Parathyroid adenoma (tissue), 2 donors: ENCODE results near the gene SMIM27.
A peak's percentile ranks its signal among the peaks of the same experiment; 100 is the strongest.

Source experiments
- H2AFZ ChIP-seq: fragments of 300-600 bp; sonication (generic); one replicate; pipeline ENCODE4 v1.7.0; 2017; ENCODE audit warnings: antibody characterized with exemption, mild to moderate bottlenecking
- H3K27ac ChIP-seq: fragments of 300-600 bp; sonication (generic); one replicate; pipeline ENCODE4 v1.7.0; 2017
- H3K27me3 ChIP-seq: fragments of 300-600 bp; sonication (generic); one replicate; pipeline ENCODE4 v1.7.0; 2017; ENCODE audit warnings: low read length; ENCODE audit not compliant: control insufficient read depth, insufficient read depth
- H3K36me3 ChIP-seq: fragments of 300-600 bp; sonication (generic); one replicate; pipeline ENCODE4 v1.7.0; 2017; ENCODE audit warnings: low read length; ENCODE audit not compliant: control insufficient read depth, insufficient read depth
- H3K4me1 ChIP-seq: fragments of 300-600 bp; sonication (generic); one replicate; pipeline ENCODE4 v1.7.0; 2017; ENCODE audit warnings: control low read depth
- H3K4me2 ChIP-seq: fragments of 300-600 bp; sonication (generic); one replicate; pipeline ENCODE4 v1.7.0; 2017; ENCODE audit warnings: low read length
- H3K4me3 ChIP-seq: fragments of 300-600 bp; sonication (generic); one replicate; pipeline ENCODE4 v1.7.0; 2017; ENCODE audit warnings: low read depth, low read length
- H3K79me2 ChIP-seq: fragments of 300-600 bp; sonication (generic); one replicate; pipeline ENCODE4 v1.7.0; 2017; ENCODE audit warnings: control low read depth
- H3K9ac ChIP-seq: fragments of 300-600 bp; sonication (generic); one replicate; pipeline ENCODE4 v1.7.0; 2017; ENCODE audit warnings: mild to moderate bottlenecking
- H3K9me3 ChIP-seq: fragments of 300-600 bp; sonication (generic); one replicate; pipeline ENCODE4 v1.7.0; 2017; ENCODE audit warnings: low read length; ENCODE audit not compliant: control insufficient read depth
- CTCF ChIP-seq: fragments of 300-600 bp; sonication (generic); IDR thresholded peaks from one replicate; pipeline ENCODE4 v1.7.0; 2017; ENCODE audit warnings: antibody characterized with exemption, mild to moderate bottlenecking
- donor health status: primary hyperparathyroidism.

The SMIM27 gene

GRCh38 chr9:32552172-32552872, at the start of gene SMIM27, which contains the start of gene TOPORS:
SMIM27 (plus strand) TSS chr9:32552327; CDS start chr9:32552435, 108 bp downstream.
TOPORS (minus strand) TSS chr9:32552586; CDS start chr9:32552436, 150 bp downstream.
- no peaks in the 10 kb centered on the region for H3K27me3 ChIP-seq
- H3K9ac ChIP-seq = no peak within 1 kb of the TSS
- no peak for TF ChIP-seq CTCF
- H3K79me2 ChIP-seq = peaks cover 8% of the 10 kb centered on the region
- H3K4me1 ChIP-seq = no peaks in the 10 kb centered on the region
- H3K4me3 ChIP-seq = peak within 1 kb of the TSS; percentile 95
- no peaks in the 10 kb centered on the region for H3K36me3 ChIP-seq
- peak within 1 kb of the TSS; percentile 91 for H3K27ac ChIP-seq
- H3K4me2 ChIP-seq = peak within 1 kb of the TSS; percentile 79
- no peaks in the 10 kb centered on the region for H3K9me3 ChIP-seq
- H2AFZ ChIP-seq = peak within 1 kb of the TSS; percentile 80

GRCh38 chr9:32502464-32502863, 49.7 kb upstream of the SMIM27 start:
- H3K4me2 ChIP-seq = no peak overlapping the region
- no peak overlapping the region for H3K9ac ChIP-seq
- no peaks in the 10 kb centered on the region for H3K27me3 ChIP-seq
- H3K4me3 ChIP-seq = no peak overlapping the region
- H3K9me3 ChIP-seq = no peaks in the 10 kb centered on the region
- no peak overlapping the region for H3K27ac ChIP-seq
- H2AFZ ChIP-seq = no peak overlapping the region
- no peaks in the 10 kb centered on the region for H3K4me1 ChIP-seq
- no peak for TF ChIP-seq CTCF
- no peaks in the 10 kb centered on the region for H3K79me2 ChIP-seq
- H3K36me3 ChIP-seq = no peaks in the 10 kb centered on the region

GRCh38 chr9:32503008-32503407, 49.1 kb upstream of the SMIM27 start:
- Histone ChIP-seq H3K27ac (no peak overlapping the region), H3K9me3 (no peaks in the 10 kb centered on the region), H3K27me3 (no peaks in the 10 kb centered on the region), H3K4me2 (no peak overlapping the region), H3K79me2 (no peaks in the 10 kb centered on the region), H3K4me3 (no peak overlapping the region), H3K9ac (no peak overlapping the region), H2AFZ (no peak overlapping the region), H3K36me3 (no peaks in the 10 kb centered on the region), H3K4me1 (no peaks in the 10 kb centered on the region)
- TF ChIP-seq CTCF = no peak

- TF ChIP-seq CTCF = no peak
- Histone ChIP-seq H2AFZ (no peak overlapping the region), H3K27ac (no peak overlapping the region), H3K79me2 (no peaks in the 10 kb centered on the region), H3K4me1 (no peaks in the 10 kb centered on the region), H3K4me3 (no peak overlapping the region), H3K4me2 (no peak overlapping the region), H3K9ac (no peak overlapping the region), H3K27me3 (no peaks in the 10 kb centered on the region), H3K9me3 (no peaks in the 10 kb centered on the region), H3K36me3 (no peaks in the 10 kb centered on the region)
Observed at GRCh38 chr9:32508728-32509127, 43.4 kb upstream of the SMIM27 start.

- Histone ChIP-seq H3K36me3 (no peaks in the 10 kb centered on the region), H3K4me2 (no peak overlapping the region), H3K27me3 (no peaks in the 10 kb centered on the region), H3K9ac (no peak overlapping the region), H3K79me2 (no peaks in the 10 kb centered on the region), H3K9me3 (no peaks in the 10 kb centered on the region), H2AFZ (no peak overlapping the region), H3K4me1 (no peaks in the 10 kb centered on the region), H3K4me3 (no peak overlapping the region), H3K27ac (no peak overlapping the region)
- no peak for TF ChIP-seq CTCF
Observed at GRCh38 chr9:32516241-32516640, 35.9 kb upstream of the SMIM27 start.
